CD4-positive, alpha-beta T cell treated with Interleukin-4 for 4 hours (primary cell): ENCODE results near the gene TENT4B.
"Not testable (repeated sequence)": the region's sequence is repeated elsewhere in the genome, so short reads cannot be mapped to it uniquely, and the experiment has no call there.

Experiments used
- DNase-seq: peaks from one replicate; pipeline ENCODE4 v3.0.0-alpha.2; 2020

TENT4B gene

GRCh38 chr16:50155925-50156324 lies 2.8 kb downstream of the TENT4B start:
- no peak for DNase-seq

- DNase-seq = no peak
These were observed 3.5 kb downstream of the TENT4B start for GRCh38 chr16:50156590-50156989.

- DNase-seq = peak; percentile 30
These were observed 7.5 kb downstream of the TENT4B start for GRCh38 chr16:50160495-50161164.

- no peak for DNase-seq
These were observed 8.8 kb downstream of the TENT4B start for GRCh38 chr16:50161950-50162349.

GRCh38 chr16:50165473-50165872 lies 12.4 kb downstream of the TENT4B start:
- no peak for DNase-seq

- DNase-seq = no peak
These were observed 13.7 kb downstream of the TENT4B start for GRCh38 chr16:50166511-50167500.

- DNase-seq = no peak
These were observed 14.4 kb downstream of the TENT4B start for GRCh38 chr16:50167556-50167955.

GRCh38 chr16:50169555-50170096 lies 16.5 kb downstream of the TENT4B start:
- DNase-seq = no peak

GRCh38 chr16:50171773-50172172 lies 18.7 kb downstream of the TENT4B start:
- DNase-seq = not testable (repeated sequence)

- DNase-seq = no peak
These were observed 19.3 kb downstream of the TENT4B start for GRCh38 chr16:50172195-50172922.

GRCh38 chr16:50173316-50173715 lies 20.2 kb downstream of the TENT4B start:
- no peak for DNase-seq

- DNase-seq = no peak
These were observed 25.4 kb downstream of the TENT4B start for GRCh38 chr16:50178491-50178941.

- DNase-seq = no peak
These were observed 29.3 kb downstream of the TENT4B start for GRCh38 chr16:50182441-50182840.

GRCh38 chr16:50183316-50183715 lies 30.2 kb downstream of the TENT4B start:
- no peak for DNase-seq

- DNase-seq = no peak
These were observed 31.9 kb downstream of the TENT4B start for GRCh38 chr16:50185005-50185505.

- no peak for DNase-seq
These were observed 35.6 kb downstream of the TENT4B start for GRCh38 chr16:50188619-50189136.

GRCh38 chr16:50190292-50190691 lies 37.2 kb downstream of the TENT4B start:
- no peak for DNase-seq

GRCh38 chr16:50192386-50193050 lies 39.4 kb downstream of the TENT4B start:
- DNase-seq = no peak

GRCh38 chr16:50193594-50193993 lies 40.5 kb downstream of the TENT4B start:
- no peak for DNase-seq

- DNase-seq = no peak
These were observed 42.2 kb downstream of the TENT4B start for GRCh38 chr16:50195276-50195675.

- no peak for DNase-seq
These were observed 42.6 kb downstream of the TENT4B start for GRCh38 chr16:50195756-50196155.

GRCh38 chr16:50197582-50197981 lies 44.5 kb downstream of the TENT4B start:
- no peak for DNase-seq
